SJSA1 (cell line): Measurements from ENCODE around the gene LGALS7. TPM values are rescaled to one million over a fixed set of nuclear protein-coding genes. Genes with fewer than 3 reads are reported as not detected.

Experiments
- DNase-seq, 2 experiments: peaks; one replicate each; pipeline ENCODE4 v3.0.0-alpha.2; 2015 to 2020; ENCODE audit warnings: low spot score in 2 of 2, low read depth in 1 of 2
- H3K27ac ChIP-seq: fragments of 250-450 bp; sonication (Bioruptor Pico); 2 replicates; pipeline ENCODE4 v1.5.1; 2020; ENCODE audit warnings: mild to moderate bottlenecking, moderate library complexity
- H3K27me3 ChIP-seq: fragments of 250-450 bp; sonication (Bioruptor Pico); replicated peaks from 2 replicates; pipeline ENCODE4 v1.5.1; 2020; ENCODE audit warnings: mild to moderate bottlenecking, moderate library complexity
- H3K36me3 ChIP-seq: fragments of 250-450 bp; sonication (Bioruptor Pico); 2 replicates; pipeline ENCODE4 v1.5.1; 2020; ENCODE audit warnings: mild to moderate bottlenecking
- H3K4me1 ChIP-seq: fragments of 250-450 bp; sonication (Bioruptor Pico); replicated peaks from 2 replicates; pipeline ENCODE4 v1.6.1; 2021; ENCODE audit warnings: mild to moderate bottlenecking
- H3K4me3 ChIP-seq: fragments of 250-450 bp; sonication (Bioruptor Pico); 2 replicates; pipeline ENCODE4 v1.5.1; 2020; ENCODE audit warnings: mild to moderate bottlenecking
- H3K9me3 ChIP-seq: fragments of 250-450 bp; sonication (Bioruptor Pico); replicated peaks from 2 replicates; pipeline ENCODE4 v1.5.1; 2020; ENCODE audit warnings: mild to moderate bottlenecking
- total RNA-seq: library from RNA; depleted of rRNA; stranded (reverse); fragments of >200 nt; shearing (Covaris generic); gene quantifications from 2 replicates; pipeline ENCODE4 v1.2.3, GENCODE V29; 2014

LGALS7 gene
- total RNA-seq, 1 experiment from 2014 or later = not detected

- H3K27ac ChIP-seq = no peak overlapping the region
- H3K27me3 ChIP-seq = no peaks in the 10 kb centered on the region
- no peak for DNase-seq
- no peaks in the 10 kb centered on the region for H3K9me3 ChIP-seq
- H3K4me1 ChIP-seq = no peaks in the 10 kb centered on the region
- H3K4me3 ChIP-seq = no peak overlapping the region
- no peaks in the 10 kb centered on the region for H3K36me3 ChIP-seq
Observed at GRCh38 chr19:38744874-38745273, 28.4 kb downstream of the LGALS7 start.

- no peak for DNase-seq
- Histone ChIP-seq H3K4me3 (no peak within 1 kb of the TSS), H3K27ac (no peak within 1 kb of the TSS), H3K4me1 (no peaks in the 10 kb centered on the region), H3K36me3 (no peaks in the 10 kb centered on the region), H3K9me3 (no peaks in the 10 kb centered on the region), H3K27me3 (no peaks in the 10 kb centered on the region)
Observed at GRCh38 chr19:38744298-38744681, 29.0 kb downstream of the LGALS7 start, which contains the start of gene CAPN12. Gene CAPN12, minus strand, starts transcription at chr19:38744474. Its CDS starts 309 bp downstream, at chr19:38744165.

GRCh38 chr19:38743394-38744297, 29.7 kb downstream of the LGALS7 start:
- Histone ChIP-seq H3K4me3 (no peak overlapping the region), H3K36me3 (no peaks in the 10 kb centered on the region), H3K27ac (no peak overlapping the region), H3K27me3 (no peaks in the 10 kb centered on the region), H3K4me1 (no peaks in the 10 kb centered on the region), H3K9me3 (no peaks in the 10 kb centered on the region)
- DNase-seq = no peak

- Histone ChIP-seq H3K4me3 (no peak overlapping the region), H3K9me3 (no peaks in the 10 kb centered on the region), H3K36me3 (no peaks in the 10 kb centered on the region), H3K27me3 (no peaks in the 10 kb centered on the region), H3K4me1 (no peaks in the 10 kb centered on the region), H3K27ac (no peak overlapping the region)
- DNase-seq = no peak
Observed at GRCh38 chr19:38742906-38743305, 30.4 kb downstream of the LGALS7 start.

- no peak for DNase-seq
- Histone ChIP-seq H3K4me3 (no peak overlapping the region), H3K4me1 (no peaks in the 10 kb centered on the region), H3K27ac (no peak overlapping the region), H3K9me3 (no peaks in the 10 kb centered on the region), H3K27me3 (no peaks in the 10 kb centered on the region), H3K36me3 (no peaks in the 10 kb centered on the region)
Observed at GRCh38 chr19:38742296-38742695, 31.0 kb downstream of the LGALS7 start.

- Histone ChIP-seq H3K4me3 (no peak overlapping the region), H3K27ac (no peak overlapping the region), H3K9me3 (no peaks in the 10 kb centered on the region), H3K4me1 (no peaks in the 10 kb centered on the region), H3K36me3 (no peaks in the 10 kb centered on the region), H3K27me3 (no peaks in the 10 kb centered on the region)
- DNase-seq = no peak
Observed at GRCh38 chr19:38741670-38742069, 31.6 kb downstream of the LGALS7 start.

- H3K9me3 ChIP-seq = no peaks in the 10 kb centered on the region
- H3K4me3 ChIP-seq = no peak overlapping the region
- H3K27ac ChIP-seq = no peak overlapping the region
- no peak for DNase-seq
- H3K4me1 ChIP-seq = peaks cover 3% of the 10 kb centered on the region
- H3K27me3 ChIP-seq = no peaks in the 10 kb centered on the region
- H3K36me3 ChIP-seq = no peaks in the 10 kb centered on the region
Observed at GRCh38 chr19:38740932-38741331, 32.4 kb downstream of the LGALS7 start.

- no peaks in the 10 kb centered on the region for H3K9me3 ChIP-seq
- no peaks in the 10 kb centered on the region for H3K27me3 ChIP-seq
- H3K36me3 ChIP-seq = no peaks in the 10 kb centered on the region
- DNase-seq = no peak
- H3K27ac ChIP-seq = no peak overlapping the region
- no peak overlapping the region for H3K4me3 ChIP-seq
- peaks cover 3% of the 10 kb centered on the region for H3K4me1 ChIP-seq
Observed at GRCh38 chr19:38740257-38740592, 33.1 kb downstream of the LGALS7 start.

- Histone ChIP-seq H3K4me3 (no peak overlapping the region), H3K4me1 (peaks cover 3% of the 10 kb centered on the region), H3K27me3 (no peaks in the 10 kb centered on the region), H3K9me3 (no peaks in the 10 kb centered on the region), H3K27ac (no peak overlapping the region), H3K36me3 (no peaks in the 10 kb centered on the region)
- no peak for DNase-seq
Observed at GRCh38 chr19:38739440-38740256, 33.7 kb downstream of the LGALS7 start.

GRCh38 chr19:38737921-38738737, 35.2 kb downstream of the LGALS7 start:
- Histone ChIP-seq H3K27ac (no peak overlapping the region), H3K36me3 (no peaks in the 10 kb centered on the region)

GRCh38 chr19:38737281-38737865, 35.9 kb downstream of the LGALS7 start:
- Histone ChIP-seq H3K4me1 (peaks cover 12% of the 10 kb centered on the region), H3K27me3 (no peaks in the 10 kb centered on the region), H3K27ac (no peak overlapping the region), H3K36me3 (peaks cover 2% of the 10 kb centered on the region), H3K4me3 (no peak overlapping the region), H3K9me3 (no peaks in the 10 kb centered on the region)
- DNase-seq = no peak

More at GRCh38 chr19:38737921-38738737, 35.2 kb downstream of the LGALS7 start:
- Histone ChIP-seq H3K9me3 (no peaks in the 10 kb centered on the region), H3K4me3 (no peak overlapping the region), H3K27me3 (no peaks in the 10 kb centered on the region), H3K4me1 (peaks cover 12% of the 10 kb centered on the region)
- no peak for DNase-seq

GRCh38 chr19:38736413-38737280, 36.7 kb downstream of the LGALS7 start:
- Histone ChIP-seq H3K27ac (no peak overlapping the region), H3K4me3 (peak overlapping the region; percentile 31), H3K9me3 (no peaks in the 10 kb centered on the region), H3K4me1 (peaks cover 12% of the 10 kb centered on the region), H3K27me3 (no peaks in the 10 kb centered on the region), H3K36me3 (peaks cover 9% of the 10 kb centered on the region)
- no peak for DNase-seq
